Nephron (organoid): ENCODE measurements around the gene SCAMP2.
A peak's percentile ranks its signal among the peaks of the same experiment; 100 is the strongest.

Experiments used
- H3K27ac Mint-ChIP-seq, 3 experiments: 2 replicates each; pipeline ENCODE4 v1.8.0; 2020; ENCODE audit warnings: mixed read lengths in 3 of 3, mild to moderate bottlenecking in 2 of 3, moderate library complexity in 1 of 3
- H3K27me3 Mint-ChIP-seq: 2 replicates; pipeline ENCODE4 v1.8.0; 2021; ENCODE audit warnings: low read depth, mild to moderate bottlenecking, moderate library complexity, mixed read lengths
- H3K36me3 Mint-ChIP-seq: 2 replicates; pipeline ENCODE4 v1.8.0; 2020; ENCODE audit warnings: low read depth, mixed read lengths
- H3K4me1 Mint-ChIP-seq: 2 replicates; pipeline ENCODE4 v1.8.0; 2020; ENCODE audit warnings: mixed read lengths
- H3K4me3 Mint-ChIP-seq, 3 experiments: 2 replicates each; pipeline ENCODE4 v1.8.0; 2020; ENCODE audit warnings: mild to moderate bottlenecking in 3 of 3, mixed read lengths in 3 of 3, moderate library complexity in 2 of 3
- H3K9me3 Mint-ChIP-seq: 2 replicates; pipeline ENCODE4 v1.8.0; 2020; ENCODE audit warnings: mixed read lengths
- TF ChIP-seq, protein P1 (sequence below), 3 experiments: fragments of 200-600 bp; sonication (generic); IDR thresholded peaks; one replicate each; pipeline ENCODE4 v1.5.0; 2021; ENCODE audit warnings: antibody characterized with exemption in 3 of 3; ENCODE audit not compliant: unreplicated experiment in 3 of 3

Gene SCAMP2

DNA sequence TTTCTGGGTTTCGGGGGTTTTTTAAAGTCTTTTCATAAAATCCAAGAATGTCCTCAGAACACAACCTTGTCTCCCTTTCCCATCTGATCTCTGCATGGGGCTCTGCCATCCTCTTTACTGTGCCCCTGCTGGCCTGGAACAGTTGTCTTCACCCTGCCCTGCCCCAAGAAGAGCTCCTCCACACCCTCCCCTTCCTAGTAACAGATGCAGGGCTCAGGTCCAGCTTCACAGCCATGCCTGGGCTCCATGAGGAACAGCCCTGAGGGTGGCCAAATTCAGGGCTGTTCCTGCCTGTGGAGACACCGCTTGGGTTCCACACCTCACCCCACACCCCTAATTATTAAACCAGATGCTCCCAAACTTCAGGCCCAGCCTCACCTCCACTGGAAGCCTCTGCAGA, 17.3 kb downstream of the SCAMP2 start:
- peak overlapping the region in 1 of 3 experiments; percentile 41 for H3K4me3 Mint-ChIP-seq
- peak overlapping the region; percentile 35 to 82 (median 76) for H3K27ac Mint-ChIP-seq
- peaks cover 28% of the 10 kb centered on the region for H3K4me1 Mint-ChIP-seq

GRCh38 chr15:74854453-74855022, 18.6 kb downstream of the SCAMP2 start:
- H3K4me1 Mint-ChIP-seq = peaks cover 28% of the 10 kb centered on the region

More for the DNA sequence above, 17.3 kb downstream of the SCAMP2 start:
- TF ChIP-seq, protein P1, sequence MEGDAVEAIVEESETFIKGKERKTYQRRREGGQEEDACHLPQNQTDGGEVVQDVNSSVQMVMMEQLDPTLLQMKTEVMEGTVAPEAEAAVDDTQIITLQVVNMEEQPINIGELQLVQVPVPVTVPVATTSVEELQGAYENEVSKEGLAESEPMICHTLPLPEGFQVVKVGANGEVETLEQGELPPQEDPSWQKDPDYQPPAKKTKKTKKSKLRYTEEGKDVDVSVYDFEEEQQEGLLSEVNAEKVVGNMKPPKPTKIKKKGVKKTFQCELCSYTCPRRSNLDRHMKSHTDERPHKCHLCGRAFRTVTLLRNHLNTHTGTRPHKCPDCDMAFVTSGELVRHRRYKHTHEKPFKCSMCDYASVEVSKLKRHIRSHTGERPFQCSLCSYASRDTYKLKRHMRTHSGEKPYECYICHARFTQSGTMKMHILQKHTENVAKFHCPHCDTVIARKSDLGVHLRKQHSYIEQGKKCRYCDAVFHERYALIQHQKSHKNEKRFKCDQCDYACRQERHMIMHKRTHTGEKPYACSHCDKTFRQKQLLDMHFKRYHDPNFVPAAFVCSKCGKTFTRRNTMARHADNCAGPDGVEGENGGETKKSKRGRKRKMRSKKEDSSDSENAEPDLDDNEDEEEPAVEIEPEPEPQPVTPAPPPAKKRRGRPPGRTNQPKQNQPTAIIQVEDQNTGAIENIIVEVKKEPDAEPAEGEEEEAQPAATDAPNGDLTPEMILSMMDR (IDR thresholded peaks at IDR 0.05; ENCODE audit: unreplicated experiment in 3 of 3) = no peak
- Mint-ChIP-seq H3K36me3 (peaks cover 14% of the 10 kb centered on the region), H3K27me3 (no peaks in the 10 kb centered on the region), H3K9me3 (no peaks in the 10 kb centered on the region)

GRCh38 chr15:74851960-74852359, 21.2 kb downstream of the SCAMP2 start:
- Mint-ChIP-seq H3K27ac (no peak overlapping the region), H3K9me3 (no peaks in the 10 kb centered on the region), H3K36me3 (peaks cover 37% of the 10 kb centered on the region), H3K4me3 (no peak overlapping the region), H3K4me1 (peaks cover 12% of the 10 kb centered on the region), H3K27me3 (no peaks in the 10 kb centered on the region)
- TF ChIP-seq, protein P1 (IDR thresholded peaks at IDR 0.05; ENCODE audit: unreplicated experiment in 3 of 3) = no peak

More at GRCh38 chr15:74854453-74855022, 18.6 kb downstream of the SCAMP2 start:
- no peaks in the 10 kb centered on the region for H3K27me3 Mint-ChIP-seq
- no peaks in the 10 kb centered on the region for H3K9me3 Mint-ChIP-seq
- no peak overlapping the region for H3K4me3 Mint-ChIP-seq
- no peak overlapping the region for H3K27ac Mint-ChIP-seq
- TF ChIP-seq, protein P1 (IDR thresholded peaks at IDR 0.05; ENCODE audit: unreplicated experiment in 3 of 3) = no peak
- peaks cover 17% of the 10 kb centered on the region for H3K36me3 Mint-ChIP-seq

- Mint-ChIP-seq H3K27me3 (no peaks in the 10 kb centered on the region), H3K4me1 (peaks cover 4% of the 10 kb centered on the region), H3K9me3 (no peaks in the 10 kb centered on the region), H3K27ac (no peak overlapping the region), H3K36me3 (peaks cover 37% of the 10 kb centered on the region), H3K4me3 (no peak overlapping the region)
- TF ChIP-seq, protein P1 (IDR thresholded peaks at IDR 0.05; ENCODE audit: unreplicated experiment in 3 of 3) = no peak
These were observed 22.8 kb downstream of the SCAMP2 start for GRCh38 chr15:74850393-74850792.

DNA sequence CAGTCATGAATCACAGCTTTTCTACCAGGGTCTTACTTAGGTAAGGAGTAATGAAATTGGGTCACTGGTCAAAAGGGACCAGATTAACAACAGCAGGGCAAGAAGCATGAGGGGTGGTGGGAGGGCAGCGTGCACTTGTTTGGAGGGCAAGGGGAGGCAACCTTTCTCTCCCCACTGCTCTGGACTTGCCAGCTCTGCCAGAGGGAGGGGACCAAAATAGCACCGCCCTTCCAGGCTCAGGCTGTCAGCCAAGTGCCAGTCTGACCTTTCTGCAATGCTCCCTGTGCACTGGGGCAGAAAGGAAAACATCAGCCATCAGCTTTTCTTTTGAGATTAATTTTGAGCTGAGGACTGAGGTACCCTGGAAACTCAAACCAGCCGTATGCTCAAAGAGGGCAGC, 25.7 kb downstream of the SCAMP2 start:
- H3K36me3 Mint-ChIP-seq = peaks cover 37% of the 10 kb centered on the region
- H3K27ac Mint-ChIP-seq = peak overlapping the region; percentile 31 to 80 (median 53)
- no peak overlapping the region for H3K4me3 Mint-ChIP-seq
- H3K4me1 Mint-ChIP-seq = peaks cover 20% of the 10 kb centered on the region
- no peaks in the 10 kb centered on the region for H3K9me3 Mint-ChIP-seq
- TF ChIP-seq, protein P1 (IDR thresholded peaks at IDR 0.05; ENCODE audit: unreplicated experiment in 3 of 3) = no peak
- H3K27me3 Mint-ChIP-seq = no peaks in the 10 kb centered on the region

- H3K36me3 Mint-ChIP-seq = peaks cover 32% of the 10 kb centered on the region
- TF ChIP-seq, protein P1 (IDR thresholded peaks at IDR 0.05; ENCODE audit: unreplicated experiment in 3 of 3) = no peak
- H3K4me1 Mint-ChIP-seq = peaks cover 29% of the 10 kb centered on the region
- H3K27ac Mint-ChIP-seq = no peak overlapping the region
- no peaks in the 10 kb centered on the region for H3K9me3 Mint-ChIP-seq
- H3K4me3 Mint-ChIP-seq = no peak overlapping the region
- no peaks in the 10 kb centered on the region for H3K27me3 Mint-ChIP-seq
These were observed 27.6 kb downstream of the SCAMP2 start for GRCh38 chr15:74845581-74845980.
